RWPE2 (cell line): ENCODE results near the gene PNKD.

Experiments
- ATAC-seq: fragments of 200-7000 bp; cut with Tn5 transposase; 3 replicates; pipeline ENCODE4 v1.9.1; 2021; ENCODE audit warnings: low read depth
- DNase-seq: peaks from one replicate; pipeline ENCODE4 v3.0.0-alpha.2; 2020; ENCODE audit warnings: low spot score
- H3K27ac ChIP-seq: fragments of 450-650 bp; 2 replicates; pipeline ENCODE4 v1.5.1; 2017; ENCODE audit warnings: mild to moderate bottlenecking; ENCODE audit not compliant: poor library complexity, severe bottlenecking
- H3K27me3 ChIP-seq: fragments of 250-450 bp; sonication (Bioruptor Pico); 2 replicates; pipeline ENCODE4 v1.5.1; 2021; ENCODE audit warnings: mild to moderate bottlenecking, moderate library complexity; ENCODE audit not compliant: insufficient read depth, poor library complexity, severe bottlenecking
- H3K36me3 ChIP-seq: fragments of 250-450 bp; sonication (Bioruptor Pico); 2 replicates; pipeline ENCODE4 v1.5.1; 2020; ENCODE audit warnings: low read depth, mild to moderate bottlenecking, moderate library complexity
- H3K4me1 ChIP-seq: fragments of 250-450 bp; sonication (Bioruptor Pico); 2 replicates; pipeline ENCODE4 v1.5.1; 2021; ENCODE audit warnings: mild to moderate bottlenecking, moderate library complexity; ENCODE audit not compliant: insufficient read depth, poor library complexity, severe bottlenecking
- H3K4me3 ChIP-seq: fragments of 250-450 bp; sonication (Bioruptor Pico); 2 replicates; pipeline ENCODE4 v1.5.1; 2021; ENCODE audit warnings: mild to moderate bottlenecking, moderate library complexity; ENCODE audit not compliant: severe bottlenecking
- H3K9me3 ChIP-seq: fragments of 250-450 bp; sonication (Bioruptor Pico); 2 replicates; pipeline ENCODE4 v1.5.1; 2021; ENCODE audit warnings: mild to moderate bottlenecking, moderate library complexity; ENCODE audit not compliant: severe bottlenecking
- TF ChIP-seq, protein P1 (sequence below): fragments of 450-650 bp; IDR thresholded peaks from one replicate; pipeline ENCODE4 v1.5.1; 2017; ENCODE audit warnings: mild to moderate bottlenecking, moderate library complexity; ENCODE audit not compliant: poor library complexity, severe bottlenecking

The PNKD gene

DNA sequence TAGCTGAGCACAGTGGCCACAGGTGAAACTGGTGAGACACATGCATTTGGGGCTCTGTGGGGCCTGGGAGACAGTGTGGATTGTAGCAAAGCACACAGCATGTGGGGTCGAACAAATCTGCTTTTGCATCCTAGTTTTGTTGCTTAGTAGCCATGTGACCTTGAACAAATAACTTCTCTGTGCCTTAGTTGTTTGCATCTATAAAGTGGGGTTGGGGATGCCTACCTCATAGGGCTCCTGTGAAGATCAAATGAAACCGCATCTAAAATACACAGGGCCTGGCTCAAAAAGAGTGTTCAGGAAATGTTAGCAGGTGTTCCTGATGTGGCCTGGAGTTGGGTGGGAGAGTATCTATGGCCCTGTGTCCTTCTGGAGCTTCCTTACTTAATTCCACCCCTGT, 56.0 kb downstream of the PNKD start:
- no peaks in the 10 kb centered on the region for H3K36me3 ChIP-seq
- H3K4me1 ChIP-seq = peaks cover 14% of the 10 kb centered on the region
- no peak overlapping the region for H3K27ac ChIP-seq
- ATAC-seq = no peak
- TF ChIP-seq, protein P1, sequence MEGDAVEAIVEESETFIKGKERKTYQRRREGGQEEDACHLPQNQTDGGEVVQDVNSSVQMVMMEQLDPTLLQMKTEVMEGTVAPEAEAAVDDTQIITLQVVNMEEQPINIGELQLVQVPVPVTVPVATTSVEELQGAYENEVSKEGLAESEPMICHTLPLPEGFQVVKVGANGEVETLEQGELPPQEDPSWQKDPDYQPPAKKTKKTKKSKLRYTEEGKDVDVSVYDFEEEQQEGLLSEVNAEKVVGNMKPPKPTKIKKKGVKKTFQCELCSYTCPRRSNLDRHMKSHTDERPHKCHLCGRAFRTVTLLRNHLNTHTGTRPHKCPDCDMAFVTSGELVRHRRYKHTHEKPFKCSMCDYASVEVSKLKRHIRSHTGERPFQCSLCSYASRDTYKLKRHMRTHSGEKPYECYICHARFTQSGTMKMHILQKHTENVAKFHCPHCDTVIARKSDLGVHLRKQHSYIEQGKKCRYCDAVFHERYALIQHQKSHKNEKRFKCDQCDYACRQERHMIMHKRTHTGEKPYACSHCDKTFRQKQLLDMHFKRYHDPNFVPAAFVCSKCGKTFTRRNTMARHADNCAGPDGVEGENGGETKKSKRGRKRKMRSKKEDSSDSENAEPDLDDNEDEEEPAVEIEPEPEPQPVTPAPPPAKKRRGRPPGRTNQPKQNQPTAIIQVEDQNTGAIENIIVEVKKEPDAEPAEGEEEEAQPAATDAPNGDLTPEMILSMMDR = no peak
- no peak overlapping the region for H3K4me3 ChIP-seq
- H3K27me3 ChIP-seq = no peaks in the 10 kb centered on the region
- no peak for DNase-seq
- H3K9me3 ChIP-seq = no peaks in the 10 kb centered on the region

GRCh38 chr2:218327451-218328210, 57.3 kb downstream of the PNKD start:
- Histone ChIP-seq H3K4me1 (peaks cover 7% of the 10 kb centered on the region), H3K4me3 (no peak overlapping the region), H3K36me3 (no peaks in the 10 kb centered on the region), H3K9me3 (no peaks in the 10 kb centered on the region), H3K27ac (no peak overlapping the region), H3K27me3 (no peaks in the 10 kb centered on the region)
- TF ChIP-seq, protein P1 = no peak
- ATAC-seq (no peak), DNase-seq (no peak)

- no peak for ATAC-seq
These were observed 58.0 kb downstream of the PNKD start for GRCh38 chr2:218328294-218328693.

GRCh38 chr2:218329027-218329825, 58.9 kb downstream of the PNKD start:
- no peak overlapping the region for H3K27ac ChIP-seq
- H3K4me1 ChIP-seq = peaks cover 4% of the 10 kb centered on the region
- ATAC-seq (no peak), DNase-seq (no peak)
- TF ChIP-seq, protein P1 = no peak
- H3K27me3 ChIP-seq = no peaks in the 10 kb centered on the region
- no peaks in the 10 kb centered on the region for H3K36me3 ChIP-seq
- H3K9me3 ChIP-seq = no peaks in the 10 kb centered on the region
- no peak overlapping the region for H3K4me3 ChIP-seq

More at GRCh38 chr2:218328294-218328693, 58.0 kb downstream of the PNKD start:
- TF ChIP-seq, protein P1 = no peak
- H3K27me3 ChIP-seq = no peaks in the 10 kb centered on the region
- H3K4me1 ChIP-seq = peaks cover 7% of the 10 kb centered on the region
- no peaks in the 10 kb centered on the region for H3K36me3 ChIP-seq
- DNase-seq = no peak
- no peaks in the 10 kb centered on the region for H3K9me3 ChIP-seq
- H3K4me3 ChIP-seq = no peak overlapping the region
- H3K27ac ChIP-seq = no peak overlapping the region
